DOHH2 (cell line): ENCODE measurements around the gene CERS5.

Source experiments
- H3F3A ChIP-seq: fragments of 200-600 bp; sonication (generic), shearing (Covaris generic); 2 replicates; pipeline ENCODE4 v1.6.0; 2016; ENCODE audit warnings: antibody characterized with exemption, mild to moderate bottlenecking; ENCODE audit not compliant: control insufficient read depth, insufficient read depth
- H3K27ac ChIP-seq: fragments of 200-600 bp; sonication (generic); 2 replicates; pipeline ENCODE4 v1.5.1; 2014; ENCODE audit warnings: low read depth, mild to moderate bottlenecking, low read length, moderate library complexity
- H3K27me3 ChIP-seq: fragments of 200-600 bp; sonication (generic); 2 replicates; pipeline ENCODE4 v1.6.1; 2014; ENCODE audit warnings: mild to moderate bottlenecking, low read length, mixed read lengths; ENCODE audit not compliant: control insufficient read depth
- H3K36me3 ChIP-seq: fragments of 200-600 bp; sonication (generic); 2 replicates; pipeline ENCODE4 v1.6.1; 2014; ENCODE audit warnings: mild to moderate bottlenecking, low read length, moderate library complexity, mixed read lengths; ENCODE audit not compliant: control insufficient read depth
- H3K4me1 ChIP-seq: fragments of 200-600 bp; sonication (generic); 2 replicates; pipeline ENCODE4 v1.6.1; 2014; ENCODE audit warnings: mild to moderate bottlenecking, low read length, mixed read lengths; ENCODE audit not compliant: control insufficient read depth
- H3K4me2 ChIP-seq: fragments of 200-600 bp; sonication (generic); 2 replicates; pipeline ENCODE4 v1.6.0; 2014; ENCODE audit warnings: mild to moderate bottlenecking, low read length, moderate library complexity
- H3K4me3 ChIP-seq: fragments of 200-600 bp; sonication (generic); 2 replicates; pipeline ENCODE4 v1.5.1; 2014; ENCODE audit warnings: mild to moderate bottlenecking, low read length, mixed read lengths
- H3K79me2 ChIP-seq: fragments of 200-600 bp; sonication (generic); 2 replicates; pipeline ENCODE4 v1.6.1; 2014; ENCODE audit warnings: mild to moderate bottlenecking, low read length, mixed read lengths; ENCODE audit not compliant: control insufficient read depth
- H3K9me2 ChIP-seq: fragments of 200-600 bp; sonication (generic); replicated peaks from 2 replicates; pipeline ENCODE4 v1.6.1; 2014; ENCODE audit warnings: mild to moderate bottlenecking, low read length, mixed read lengths; ENCODE audit not compliant: control insufficient read depth
- H3K9me3 ChIP-seq: fragments of 200-600 bp; sonication (generic); 2 replicates; pipeline ENCODE4 v1.6.1; 2014; ENCODE audit warnings: antibody characterized with exemption, low read length, mixed read lengths; ENCODE audit not compliant: control insufficient read depth, insufficient read depth
- H4K20me1 ChIP-seq: fragments of 200-600 bp; sonication (generic); 2 replicates; pipeline ENCODE4 v1.6.0; 2014; ENCODE audit warnings: low read depth, mild to moderate bottlenecking, antibody characterized with exemption, low read length, moderate library complexity; ENCODE audit not compliant: control insufficient read depth, insufficient read depth
- EZH2phosphoT487 ChIP-seq: fragments of 200-600 bp; sonication (generic); IDR thresholded peaks from 2 replicates; pipeline ENCODE4 v1.6.1; 2017; ENCODE audit warnings: borderline replicate concordance, mild to moderate bottlenecking, antibody characterized with exemption, low read length, moderate library complexity, mixed read lengths
- TF ChIP-seq, protein P1 (sequence below): fragments of 200-600 bp; sonication (generic); IDR thresholded peaks from one replicate; pipeline ENCODE4 v1.5.1; 2014; ENCODE audit warnings: antibody characterized with exemption, mild to moderate bottlenecking, low read depth, low read length; ENCODE audit not compliant: poor library complexity, severe bottlenecking

Gene CERS5

DNA sequence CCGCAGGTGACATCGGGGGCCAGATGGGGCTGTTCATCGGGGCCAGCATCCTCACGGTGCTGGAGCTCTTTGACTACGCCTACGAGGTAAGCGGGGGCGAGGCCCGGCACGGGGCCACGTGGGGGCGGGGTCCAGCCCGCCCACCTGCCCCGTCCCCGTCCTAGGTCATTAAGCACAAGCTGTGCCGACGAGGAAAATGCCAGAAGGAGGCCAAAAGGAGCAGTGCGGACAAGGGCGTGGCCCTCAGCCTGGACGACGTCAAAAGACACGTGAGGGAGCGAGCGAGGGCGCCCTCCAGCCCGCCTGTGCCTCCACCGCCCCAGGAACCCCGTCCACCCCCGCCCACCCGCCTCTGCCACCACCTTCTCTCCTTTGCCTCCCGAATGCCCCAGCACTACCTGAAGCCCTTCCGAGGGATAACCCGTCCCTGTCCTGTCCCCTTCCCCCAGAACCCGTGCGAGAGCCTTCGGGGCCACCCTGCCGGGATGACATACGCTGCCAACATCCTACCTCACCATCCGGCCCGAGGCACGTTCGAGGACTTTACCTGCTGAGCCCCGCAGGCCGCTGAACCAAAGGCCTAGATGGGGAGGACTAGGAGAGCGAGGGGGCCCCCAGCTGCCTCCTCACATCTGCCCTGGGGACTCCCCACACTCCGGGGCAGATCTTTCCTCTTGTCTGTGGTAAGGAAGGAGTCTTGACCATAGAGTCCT lies 85.9 kb downstream of the CERS5 start:
- H3K9me2 ChIP-seq, result no peaks in the 10 kb centered on the region
- no peak overlapping the region for H3K27ac ChIP-seq
- H3K4me2 ChIP-seq, result peak overlapping the region; percentile 23; the same call in 1 of the 2 replicates
- H3K9me3 ChIP-seq, result no peaks in the 10 kb centered on the region
- TF ChIP-seq, protein P1, sequence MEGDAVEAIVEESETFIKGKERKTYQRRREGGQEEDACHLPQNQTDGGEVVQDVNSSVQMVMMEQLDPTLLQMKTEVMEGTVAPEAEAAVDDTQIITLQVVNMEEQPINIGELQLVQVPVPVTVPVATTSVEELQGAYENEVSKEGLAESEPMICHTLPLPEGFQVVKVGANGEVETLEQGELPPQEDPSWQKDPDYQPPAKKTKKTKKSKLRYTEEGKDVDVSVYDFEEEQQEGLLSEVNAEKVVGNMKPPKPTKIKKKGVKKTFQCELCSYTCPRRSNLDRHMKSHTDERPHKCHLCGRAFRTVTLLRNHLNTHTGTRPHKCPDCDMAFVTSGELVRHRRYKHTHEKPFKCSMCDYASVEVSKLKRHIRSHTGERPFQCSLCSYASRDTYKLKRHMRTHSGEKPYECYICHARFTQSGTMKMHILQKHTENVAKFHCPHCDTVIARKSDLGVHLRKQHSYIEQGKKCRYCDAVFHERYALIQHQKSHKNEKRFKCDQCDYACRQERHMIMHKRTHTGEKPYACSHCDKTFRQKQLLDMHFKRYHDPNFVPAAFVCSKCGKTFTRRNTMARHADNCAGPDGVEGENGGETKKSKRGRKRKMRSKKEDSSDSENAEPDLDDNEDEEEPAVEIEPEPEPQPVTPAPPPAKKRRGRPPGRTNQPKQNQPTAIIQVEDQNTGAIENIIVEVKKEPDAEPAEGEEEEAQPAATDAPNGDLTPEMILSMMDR, result no peak
- no peak for TF ChIP-seq EZH2phosphoT487
- H4K20me1 ChIP-seq, result no peaks in the 10 kb centered on the region
- H3F3A ChIP-seq, result peaks cover 4% of the 10 kb centered on the region
- H3K4me1 ChIP-seq, result peaks cover 13% of the 10 kb centered on the region
- H3K27me3 ChIP-seq, result peaks cover 10% of the 10 kb centered on the region; the same call in 1 of the 2 replicates
- H3K4me3 ChIP-seq, result no peak overlapping the region
- H3K79me2 ChIP-seq, result peaks cover 15% of the 10 kb centered on the region
- peaks cover 8% of the 10 kb centered on the region; the same call in 1 of the 2 replicates for H3K36me3 ChIP-seq

DNA sequence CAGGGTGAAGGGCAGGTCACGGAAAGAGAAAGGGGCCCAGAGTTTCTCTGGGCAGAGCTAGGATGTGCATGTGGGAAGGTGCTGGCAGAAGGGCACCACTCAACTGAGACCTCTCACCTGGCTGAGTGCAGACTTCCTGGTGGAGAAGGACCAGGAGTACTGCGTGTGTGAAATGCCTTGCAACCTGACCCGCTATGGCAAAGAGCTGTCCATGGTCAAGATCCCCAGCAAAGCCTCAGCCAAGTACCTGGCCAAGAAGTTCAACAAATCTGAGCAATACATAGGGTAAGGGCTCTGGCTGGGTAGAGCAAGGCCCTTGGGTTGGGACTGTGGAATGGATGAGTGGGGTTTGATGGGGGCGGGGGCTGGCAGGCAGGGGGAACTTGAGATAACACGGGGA lies 87.4 kb downstream of the CERS5 start:
- TF ChIP-seq, protein P1, result no peak
- TF ChIP-seq EZH2phosphoT487, result no peak
- Histone ChIP-seq H3K27ac (no peak overlapping the region), H3F3A (no peaks in the 10 kb centered on the region), H3K9me2 (no peaks in the 10 kb centered on the region), H3K4me3 (no peak overlapping the region), H3K4me1 (0 out of 2 replicates have a peak, but pooled peaks cover 6% of the 10 kb centered on the region), H3K79me2 (peaks cover 3% of the 10 kb centered on the region), H3K4me2 (no peak overlapping the region), H4K20me1 (no peaks in the 10 kb centered on the region), H3K36me3 (no peaks in the 10 kb centered on the region), H3K9me3 (no peaks in the 10 kb centered on the region), H3K27me3 (peaks cover 10% of the 10 kb centered on the region; the same call in 1 of the 2 replicates)
